ENCODE data around the gene TMPRSS7.

TMPRSS7 gene

GRCh38 chr3:112129925-112130637 lies 95.5 kb downstream of the TMPRSS7 start:
- DNase-seq (ENCODE audit: low spot score) = no peak

DNA sequence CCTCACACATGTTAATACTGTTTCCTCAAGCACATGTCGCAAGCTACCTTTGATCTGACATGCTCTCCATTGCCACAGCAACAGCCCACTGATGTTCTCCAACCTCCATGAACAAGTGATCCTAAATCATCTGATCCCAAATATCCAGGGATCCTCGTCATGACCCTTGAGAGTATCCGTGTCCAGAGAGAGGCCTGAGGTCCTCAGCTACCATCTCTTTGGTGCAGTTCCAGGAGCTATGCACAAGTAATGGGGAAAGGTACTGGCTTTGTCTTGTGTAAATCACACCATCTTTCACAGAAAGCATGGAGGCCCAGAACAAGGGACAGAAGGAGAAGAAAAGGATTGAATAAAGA lies 96.1 kb downstream of the TMPRSS7 start:
- DNase-seq (ENCODE audit: low spot score) = no peak
